ENCODE data around the gene AADACL4. TPM values are rescaled to one million over a fixed set of nuclear protein-coding genes. Genes with fewer than 3 reads are reported as not detected.
A peak's percentile ranks its signal among the peaks of the same experiment; 100 is the strongest.

Gene AADACL4
- total RNA-seq, 1 donor: 0.43 TPM

DNA sequence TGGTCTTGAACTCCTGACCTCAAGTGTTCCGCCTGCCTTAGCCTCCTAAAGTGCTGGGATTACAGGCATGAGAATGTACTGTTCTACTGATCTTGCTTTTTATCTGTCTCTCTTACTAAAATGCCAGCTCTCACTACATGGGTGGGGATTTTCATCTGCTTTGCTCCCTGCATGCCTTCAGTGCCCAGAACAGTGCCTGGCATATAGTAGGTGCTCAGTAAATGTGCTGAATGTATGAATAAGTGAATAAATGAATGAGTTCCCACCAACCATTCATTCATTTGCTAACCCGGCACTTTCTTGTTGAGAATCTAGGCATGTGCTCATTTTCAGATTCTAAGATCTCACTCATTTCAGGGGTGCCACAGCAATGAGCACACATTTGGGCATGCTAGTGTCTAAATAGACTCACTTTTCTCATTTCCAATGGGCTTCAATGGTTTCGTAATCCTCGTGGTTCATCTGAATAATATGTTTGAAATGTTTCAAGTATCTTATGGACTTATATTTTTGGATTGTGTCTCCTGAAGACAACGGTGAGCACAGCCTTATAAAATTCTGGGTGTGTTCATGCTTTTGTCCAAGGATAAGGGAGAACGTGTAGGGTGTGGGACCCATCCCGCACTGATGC is 33.5 kb upstream of the AADACL4 start:
- H3K4me3 ChIP-seq (ENCODE audit: low read depth, low read length): no peak overlapping the region
- no peak for DNase-seq (ENCODE audit: low read depth)
- TF ChIP-seq, protein P1, sequence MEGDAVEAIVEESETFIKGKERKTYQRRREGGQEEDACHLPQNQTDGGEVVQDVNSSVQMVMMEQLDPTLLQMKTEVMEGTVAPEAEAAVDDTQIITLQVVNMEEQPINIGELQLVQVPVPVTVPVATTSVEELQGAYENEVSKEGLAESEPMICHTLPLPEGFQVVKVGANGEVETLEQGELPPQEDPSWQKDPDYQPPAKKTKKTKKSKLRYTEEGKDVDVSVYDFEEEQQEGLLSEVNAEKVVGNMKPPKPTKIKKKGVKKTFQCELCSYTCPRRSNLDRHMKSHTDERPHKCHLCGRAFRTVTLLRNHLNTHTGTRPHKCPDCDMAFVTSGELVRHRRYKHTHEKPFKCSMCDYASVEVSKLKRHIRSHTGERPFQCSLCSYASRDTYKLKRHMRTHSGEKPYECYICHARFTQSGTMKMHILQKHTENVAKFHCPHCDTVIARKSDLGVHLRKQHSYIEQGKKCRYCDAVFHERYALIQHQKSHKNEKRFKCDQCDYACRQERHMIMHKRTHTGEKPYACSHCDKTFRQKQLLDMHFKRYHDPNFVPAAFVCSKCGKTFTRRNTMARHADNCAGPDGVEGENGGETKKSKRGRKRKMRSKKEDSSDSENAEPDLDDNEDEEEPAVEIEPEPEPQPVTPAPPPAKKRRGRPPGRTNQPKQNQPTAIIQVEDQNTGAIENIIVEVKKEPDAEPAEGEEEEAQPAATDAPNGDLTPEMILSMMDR (IDR thresholded peaks at IDR 0.05; ENCODE audit: insufficient read depth, low read depth, low read length): no peak

DNA sequence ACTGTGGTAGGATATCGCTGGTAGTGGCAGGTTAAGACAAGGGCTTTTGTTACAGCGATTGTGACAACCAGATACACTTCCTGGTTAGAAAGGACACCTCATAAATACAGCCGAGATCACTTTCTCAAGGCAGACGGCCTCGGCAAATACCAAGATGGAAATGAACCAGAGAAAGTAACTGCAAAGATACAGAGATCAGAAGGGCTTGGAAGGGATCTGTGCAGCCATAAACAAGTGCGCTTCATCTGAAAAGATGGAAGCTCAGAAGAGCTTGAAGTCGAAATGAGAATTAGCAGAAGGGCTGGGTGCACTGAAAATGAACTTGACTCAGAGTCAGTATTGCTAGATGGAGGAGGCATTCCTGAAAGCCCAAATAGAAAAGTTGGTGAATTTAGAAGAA is 32.9 kb upstream of the AADACL4 start:
- DNase-seq (ENCODE audit: low read depth): no peak
- TF ChIP-seq, protein P1 (IDR thresholded peaks at IDR 0.05; ENCODE audit: insufficient read depth, low read depth, low read length): no peak
- H3K4me3 ChIP-seq (ENCODE audit: low read depth, low read length): no peak overlapping the region

DNA sequence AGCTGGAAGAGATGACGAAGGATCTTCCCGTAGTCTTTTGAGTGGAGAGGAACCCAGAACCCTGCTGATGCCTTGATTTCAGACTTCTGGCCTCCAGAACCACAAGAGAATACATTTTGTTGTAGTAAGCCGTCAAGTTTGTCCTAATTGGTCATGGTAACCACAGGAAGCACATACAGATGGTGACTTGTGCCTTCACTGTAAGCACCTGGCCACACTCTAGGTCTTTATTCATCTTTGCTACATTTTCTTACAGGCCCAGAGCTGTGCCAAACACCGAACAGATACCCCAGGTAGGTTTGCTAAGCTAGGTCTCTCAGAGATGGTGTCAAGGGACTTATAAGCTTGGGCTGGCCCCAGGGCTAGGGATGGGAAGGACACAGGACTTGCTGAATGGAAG is 30.7 kb upstream of the AADACL4 start:
- TF ChIP-seq, protein P1 (IDR thresholded peaks at IDR 0.05; ENCODE audit: insufficient read depth, low read depth, low read length): no peak
- H3K4me3 ChIP-seq (ENCODE audit: low read depth, low read length): no peak overlapping the region
- no peak for DNase-seq (ENCODE audit: low read depth)

DNA sequence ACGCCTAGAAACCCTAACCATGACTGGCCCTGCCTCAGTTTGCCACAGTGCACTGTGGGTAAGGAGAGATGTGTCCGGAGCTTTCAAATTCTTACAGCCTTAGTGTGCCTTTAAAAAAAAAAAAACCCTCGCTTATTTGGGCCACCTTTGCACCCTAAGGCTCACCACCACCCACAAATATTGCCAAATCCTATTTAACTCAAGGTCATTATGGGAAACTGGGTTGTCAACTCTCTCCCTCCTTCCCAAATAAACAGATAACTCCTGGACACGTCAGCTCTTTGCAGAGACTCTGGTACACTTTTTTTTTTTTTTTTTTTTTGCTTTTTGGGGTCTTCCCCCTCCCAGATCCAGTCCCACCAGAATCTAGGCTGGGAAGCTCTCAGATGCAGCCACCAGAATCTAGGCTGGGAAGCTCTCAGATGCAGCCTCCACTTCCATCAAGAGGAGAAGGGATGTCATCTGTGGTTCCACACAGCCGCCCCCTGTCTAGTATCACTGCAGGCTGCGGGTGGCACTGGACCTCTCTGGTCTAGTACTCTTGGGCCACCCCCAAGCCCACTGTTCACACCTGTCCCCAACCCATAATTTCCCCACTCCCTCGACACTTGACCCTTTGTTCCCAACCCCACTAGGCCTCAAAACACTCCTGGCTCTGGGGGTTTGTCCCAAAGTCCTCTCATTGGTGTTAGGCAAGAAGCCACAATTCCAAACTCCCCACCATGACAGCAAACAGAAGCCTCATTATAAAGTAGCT is 29.3 kb upstream of the AADACL4 start:
- TF ChIP-seq, protein P1 (IDR thresholded peaks at IDR 0.05; ENCODE audit: insufficient read depth, low read depth, low read length): no peak
- peak overlapping the region; percentile 74 for H3K4me3 ChIP-seq (ENCODE audit: low read depth, low read length)
- peak; percentile 43 for DNase-seq (ENCODE audit: low read depth)

DNA sequence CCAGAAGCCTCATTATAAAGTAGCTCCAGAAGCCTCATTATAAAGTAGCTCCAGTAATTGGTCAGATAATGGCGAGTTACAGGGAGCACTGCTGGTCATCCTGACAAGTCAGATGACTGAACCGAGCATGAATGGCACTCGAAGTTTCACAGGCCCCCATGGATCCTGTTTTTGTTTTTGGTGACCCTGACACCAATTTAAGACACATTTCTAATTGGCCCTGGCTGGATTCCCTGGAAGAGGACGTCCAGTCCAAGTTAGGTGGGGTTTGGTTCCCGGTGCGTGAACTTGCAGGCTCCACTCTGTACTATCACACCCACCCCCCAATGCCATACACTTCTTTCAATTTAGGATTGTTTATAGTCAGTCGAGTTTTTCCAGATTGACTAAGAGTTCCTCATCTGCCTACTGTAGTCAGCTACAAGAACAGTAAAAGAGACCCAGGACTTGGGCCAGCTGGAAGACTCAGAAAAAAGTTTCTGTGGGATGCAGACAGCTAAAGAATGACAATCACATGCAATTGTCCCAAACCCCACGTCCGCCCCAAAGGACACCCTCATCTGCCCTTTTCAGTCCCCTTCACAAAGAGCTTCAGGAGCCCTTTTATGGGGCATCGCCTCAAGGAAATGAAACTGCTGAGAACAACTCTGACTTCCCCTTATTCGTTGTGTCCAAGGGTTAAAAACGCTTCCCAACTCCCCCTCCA is 28.6 kb upstream of the AADACL4 start:
- TF ChIP-seq, protein P1 (IDR thresholded peaks at IDR 0.05; ENCODE audit: insufficient read depth, low read depth, low read length): no peak
- peak overlapping the region; percentile 74 for H3K4me3 ChIP-seq (ENCODE audit: low read depth, low read length)
- DNase-seq (ENCODE audit: low read depth): peak; percentile 45

DNA sequence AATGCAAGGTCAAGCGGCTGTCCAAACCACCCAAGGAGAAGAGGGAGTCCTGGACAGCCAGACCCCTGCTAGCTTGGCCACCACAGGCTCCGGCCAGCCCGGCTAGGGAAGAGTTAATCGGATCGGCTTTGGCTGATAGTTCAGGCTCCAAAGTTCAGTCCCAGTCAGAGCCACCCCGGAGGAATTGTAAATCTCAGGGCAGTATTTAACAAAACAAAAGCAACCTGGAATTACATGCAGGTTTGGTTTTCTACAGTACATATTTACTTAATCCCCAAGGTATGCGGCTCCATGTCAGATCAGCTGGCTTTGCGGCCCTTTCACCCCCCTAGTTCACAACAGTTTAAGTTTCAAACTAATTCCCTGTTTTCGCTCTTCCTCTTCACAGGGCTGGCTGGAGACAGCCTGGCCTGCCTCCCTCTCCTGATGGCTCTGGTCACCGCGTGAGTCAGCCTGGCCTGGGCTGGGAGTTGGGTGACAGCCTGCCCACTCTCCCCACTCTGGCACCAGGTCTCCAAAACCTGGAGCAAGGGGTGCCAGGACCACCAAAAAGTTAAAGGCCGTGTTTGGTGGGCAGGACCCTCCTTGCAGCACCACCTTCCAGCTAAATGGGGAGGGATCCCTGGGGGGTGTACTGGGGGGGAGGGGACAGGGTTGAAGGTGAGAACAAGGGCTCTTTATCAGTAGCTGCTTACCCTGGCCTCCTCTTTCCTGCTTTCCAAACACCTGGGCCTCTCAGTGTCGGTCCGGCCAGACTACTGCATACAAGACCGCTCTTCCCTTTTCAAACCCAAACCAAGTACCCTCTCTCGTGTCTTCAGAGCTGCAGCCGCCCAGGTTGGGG is 27.8 kb upstream of the AADACL4 start:
- peak overlapping the region; percentile 74 for H3K4me3 ChIP-seq (ENCODE audit: low read depth, low read length)
- TF ChIP-seq, protein P1 (IDR thresholded peaks at IDR 0.05; ENCODE audit: insufficient read depth, low read depth, low read length): no peak
- DNase-seq (ENCODE audit: low read depth): peak; percentile 71
